ENCODE results near the gene NRG3. TPM values are rescaled to one million over a fixed set of nuclear protein-coding genes. Genes with fewer than 3 reads are reported as not detected.

NRG3 gene
- total and polyA plus RNA-seq, 2 of the 8 experiments (the other 6 are each of a cell fraction or from before 2014, with no cell fraction given) = 4.2 to 5.0 TPM

GRCh38 chr10:82668221-82668895, 793.4 kb downstream of the NRG3 start:
- H2BK20ac ChIP-seq (ENCODE audit: low read length) = no peak overlapping the region
- no peak overlapping the region for H2AFZ ChIP-seq (ENCODE audit: low read length)
- H3K23me2 ChIP-seq (ENCODE audit: low read depth, low read length) = no peaks in the 10 kb centered on the region
- H3K27ac ChIP-seq (ENCODE audit: low read depth, low read length) = no peak overlapping the region
- no peaks in the 10 kb centered on the region for H3K9me3 ChIP-seq (ENCODE audit: insufficient read depth in 2 of 2, low read depth in 1 of 2, low read length in 1 of 2)
- no peaks in the 10 kb centered on the region for H3K79me1 ChIP-seq (ENCODE audit: low read depth, low read length)
- WGBS, 2 experiments (ENCODE audit: extremely low coverage in 1 of 2, insufficient coverage in 1 of 2, insufficient read length in 1 of 2, insufficient replicate concordance in 2 of 2, low coverage in 1 of 2, low lambda C conversion rate in 2 of 2, missing lambda C conversion rate in 1 of 2) = 87% methylated on average over 4 of the region's 4 CpGs; no CpG with 5 or more reads in 1 of the 2 experiments
- H2BK120ac ChIP-seq (replicated peaks; ENCODE audit: low read depth, low read length) = no peak overlapping the region
- no peak overlapping the region for H4K91ac ChIP-seq (replicated peaks; ENCODE audit: insufficient read length, low read length)
- FAIRE-seq (no peak), DNase-seq (ENCODE audit: low read depth in 1 of 2, low spot score in 2 of 2) (no peak)
- H3K27me3 ChIP-seq (replicated peaks in 1 of 4; ENCODE audit: control insufficient read depth in 3 of 4, extremely low read depth in 1 of 4, insufficient read depth in 3 of 4, low read length in 3 of 4) = no peaks in the 10 kb centered on the region
- H4K20me1 ChIP-seq (replicated peaks in 1 of 2; ENCODE audit: control insufficient read depth in 1 of 2, insufficient read depth in 2 of 2, low read length in 2 of 2) = no peaks in the 10 kb centered on the region
- H4K8ac ChIP-seq (ENCODE audit: extremely low read depth, insufficient read depth, low read length) = no peak overlapping the region
- H3K23ac ChIP-seq (ENCODE audit: insufficient read length) = no peak overlapping the region
- CTCF ChIA-PET (ENCODE audit: partially characterized antibody) = no interaction called here
- no peak overlapping the region for H2BK15ac ChIP-seq (ENCODE audit: low read length)
- no peak overlapping the region for H3K18ac ChIP-seq (ENCODE audit: extremely low read depth, low read length)
- H3K36me3 ChIP-seq (ENCODE audit: control insufficient read depth in 2 of 4, insufficient read depth in 4 of 4, low read length in 3 of 4) = no peaks in the 10 kb centered on the region
- H3K56ac ChIP-seq (replicated peaks; ENCODE audit: insufficient read length, low read depth, low read length) = no peak overlapping the region
- H3K4me3 ChIP-seq (ENCODE audit: extremely low read depth in 1 of 4, insufficient read depth in 2 of 4, low read depth in 3 of 4, low read length in 4 of 4) = no peak overlapping the region
- no peak overlapping the region for H2BK5ac ChIP-seq (ENCODE audit: low read depth, low read length)
- TF ChIP-seq CREB1 (IDR thresholded peaks at IDR 0.05) (no peak), SUZ12 (IDR thresholded peaks at IDR 0.05; ENCODE audit: low read length) (no peak), ASH2L (IDR thresholded peaks at IDR 0.05; ENCODE audit: low read length) (no peak), SP4 (IDR thresholded peaks at IDR 0.05; ENCODE audit: low read length) (no peak), RBBP5 (IDR thresholded peaks at IDR 0.05; ENCODE audit: borderline replicate concordance, low read depth, low read length) (no peak), RAD21 (IDR thresholded peaks at IDR 0.05 in 1 of 2, conservative IDR thresholded peaks at IDR 0.05 in 1 of 2; ENCODE audit: low read depth in 2 of 2, low read length in 2 of 2) (no peak), JUN (IDR thresholded peaks at IDR 0.05; ENCODE audit: low read depth, low read length) (no peak), TBP (IDR thresholded peaks at IDR 0.05; ENCODE audit: low read depth, low read length) (no peak), SIRT6 (IDR thresholded peaks at IDR 0.05; ENCODE audit: low read length) (no peak), CTBP2 (IDR thresholded peaks at IDR 0.05; ENCODE audit: borderline replicate concordance, insufficient read depth, insufficient read length, low read length) (no peak), SP1 (IDR thresholded peaks at IDR 0.05; ENCODE audit: low read depth, low read length) (no peak), TAF7 (optimal IDR thresholded peaks at IDR 0.05; ENCODE audit: borderline replicate concordance, low read depth, low read length) (no peak), PHF8 (conservative IDR thresholded peaks at IDR 0.05; ENCODE audit: low read depth, low read length) (no peak), KDM5A (IDR thresholded peaks at IDR 0.05; ENCODE audit: low read length) (no peak)
- POLR2A ChIA-PET (ENCODE audit: partially characterized antibody) = no interaction called here
- no peak overlapping the region for H2BK12ac ChIP-seq (ENCODE audit: low read depth, low read length)
- H4K5ac ChIP-seq (ENCODE audit: insufficient read length, low read depth, low read length) = no peak overlapping the region
- H3K79me2 ChIP-seq (ENCODE audit: control insufficient read depth in 1 of 2, insufficient read depth in 2 of 2, low read length in 2 of 2) = no peaks in the 10 kb centered on the region
- H3K4me2 ChIP-seq (ENCODE audit: insufficient read depth in 1 of 2, low read depth in 2 of 2, low read length in 2 of 2) = no peak overlapping the region
- no peaks in the 10 kb centered on the region; a peak in 1 of 7 replicates for H3K4me1 ChIP-seq (replicated peaks in 1 of 4; ENCODE audit: control insufficient read depth in 3 of 4, insufficient read depth in 4 of 4, low read length in 3 of 4)
- H3K14ac ChIP-seq (ENCODE audit: insufficient read length) = no peak overlapping the region
- H3K9ac ChIP-seq (replicated peaks in 1 of 4; ENCODE audit: extremely low read depth in 1 of 4, low read depth in 3 of 4, low read length in 3 of 4) = no peak overlapping the region
- no peak overlapping the region for H3K4ac ChIP-seq (replicated peaks; ENCODE audit: insufficient read length, low read depth, low read length)
- H2AK5ac ChIP-seq (ENCODE audit: low read depth, low read length) = no peak overlapping the region
